ENCODE data around the gene CIAO1.
"Not testable (repeated sequence)": the region's sequence is repeated elsewhere in the genome, so short reads cannot be mapped to it uniquely, and the experiment has no call there.

Gene CIAO1

GRCh38 chr2:96250188-96250587, 15.8 kb upstream of the CIAO1 start:
- no peak for DNase-seq (ENCODE audit: low read depth in 2 of 2)

- DNase-seq (ENCODE audit: low read depth in 2 of 2), result no peak
These were observed 14.2 kb upstream of the CIAO1 start for GRCh38 chr2:96251721-96252292.

- no peak for DNase-seq (ENCODE audit: low read depth in 2 of 2)
These were observed 13.5 kb upstream of the CIAO1 start for GRCh38 chr2:96252526-96252925.

DNA sequence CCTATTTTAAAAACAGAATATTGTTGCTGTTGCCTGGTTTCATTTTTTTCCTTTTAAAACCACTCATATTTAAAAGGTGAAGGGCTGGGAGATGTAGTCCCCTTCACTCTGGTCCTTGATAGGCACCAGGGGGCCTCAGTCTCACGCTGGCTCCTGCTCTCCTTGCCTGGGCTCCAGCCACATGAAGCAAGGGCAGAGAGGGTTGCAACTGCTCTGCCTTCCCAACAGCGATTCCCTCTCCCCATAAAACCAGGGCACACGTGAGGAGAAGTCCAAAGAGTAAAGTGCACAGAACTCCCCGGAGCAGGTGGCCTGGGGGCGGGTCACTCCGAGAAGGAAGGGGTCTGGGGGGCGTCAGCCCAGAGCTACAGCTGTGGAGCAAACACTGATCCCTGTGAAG, 13.0 kb upstream of the CIAO1 start:
- DNase-seq (ENCODE audit: low read depth in 2 of 2), result no peak

DNA sequence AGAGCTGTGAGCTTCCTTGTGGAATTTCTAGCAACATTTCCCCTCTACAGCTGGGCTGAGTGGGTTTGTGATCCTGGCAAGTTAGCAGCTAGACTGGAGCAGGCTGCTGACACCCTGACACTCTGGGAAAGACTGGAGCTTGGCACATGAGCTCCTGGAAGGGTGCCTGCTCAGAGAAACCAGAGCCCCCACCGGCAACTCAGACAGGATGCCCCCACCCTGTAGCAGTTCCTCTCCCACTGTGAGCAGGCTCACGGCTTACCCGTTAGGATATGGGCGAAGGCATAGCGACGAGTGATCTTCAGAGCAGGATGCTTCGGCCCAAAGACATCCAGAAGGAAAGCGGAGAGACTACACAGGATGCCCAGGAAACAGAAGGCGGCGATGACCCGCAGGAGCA, 11.5 kb upstream of the CIAO1 start:
- DNase-seq (ENCODE audit: low read depth in 2 of 2), result no peak

DNA sequence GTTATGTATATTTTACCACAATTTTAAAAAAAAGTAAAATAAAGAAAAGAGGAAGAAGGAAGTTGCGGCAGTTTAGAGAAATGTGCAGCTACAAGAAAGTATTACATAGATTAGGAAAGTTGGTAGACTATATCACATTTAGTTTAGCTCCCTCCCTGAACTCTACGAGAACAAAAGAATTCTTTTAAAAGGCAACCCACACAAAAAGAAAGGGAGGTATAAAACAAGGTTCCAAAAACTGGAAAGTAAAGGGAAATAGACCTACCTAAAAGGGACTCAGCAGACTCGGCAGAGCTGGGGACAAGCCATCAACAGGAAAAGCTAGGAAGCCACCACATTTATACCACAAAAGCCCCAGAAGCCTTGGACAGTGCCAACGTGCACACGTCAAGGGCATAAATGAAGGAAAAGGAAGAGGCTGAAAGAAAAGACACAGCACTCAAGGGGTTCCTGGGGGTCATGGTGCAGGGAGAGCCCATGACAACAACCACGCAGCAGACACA, 9.4 kb upstream of the CIAO1 start:
- no peak for DNase-seq (ENCODE audit: low read depth in 2 of 2)

DNA sequence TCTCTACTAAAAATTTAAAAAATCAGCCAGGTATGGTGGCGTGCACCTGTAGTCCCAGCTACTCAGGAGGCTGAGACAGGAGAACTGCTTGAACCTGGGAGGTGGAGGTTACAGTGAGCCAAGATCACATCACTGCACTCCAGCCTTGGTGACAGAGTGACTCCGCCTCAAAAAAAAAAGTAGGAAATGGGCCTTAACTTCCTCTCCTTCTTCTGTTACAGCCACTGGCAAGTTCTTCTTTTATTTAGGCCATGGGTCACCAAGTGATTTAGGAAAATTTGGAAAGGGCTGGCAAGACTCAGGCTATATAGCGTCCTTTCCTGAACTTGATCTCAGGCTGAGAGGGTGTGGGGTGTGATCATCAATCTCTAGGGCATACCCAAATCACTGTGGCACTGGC, 8.3 kb upstream of the CIAO1 start:
- DNase-seq (ENCODE audit: low read depth in 2 of 2), result not testable (repeated sequence)

DNA sequence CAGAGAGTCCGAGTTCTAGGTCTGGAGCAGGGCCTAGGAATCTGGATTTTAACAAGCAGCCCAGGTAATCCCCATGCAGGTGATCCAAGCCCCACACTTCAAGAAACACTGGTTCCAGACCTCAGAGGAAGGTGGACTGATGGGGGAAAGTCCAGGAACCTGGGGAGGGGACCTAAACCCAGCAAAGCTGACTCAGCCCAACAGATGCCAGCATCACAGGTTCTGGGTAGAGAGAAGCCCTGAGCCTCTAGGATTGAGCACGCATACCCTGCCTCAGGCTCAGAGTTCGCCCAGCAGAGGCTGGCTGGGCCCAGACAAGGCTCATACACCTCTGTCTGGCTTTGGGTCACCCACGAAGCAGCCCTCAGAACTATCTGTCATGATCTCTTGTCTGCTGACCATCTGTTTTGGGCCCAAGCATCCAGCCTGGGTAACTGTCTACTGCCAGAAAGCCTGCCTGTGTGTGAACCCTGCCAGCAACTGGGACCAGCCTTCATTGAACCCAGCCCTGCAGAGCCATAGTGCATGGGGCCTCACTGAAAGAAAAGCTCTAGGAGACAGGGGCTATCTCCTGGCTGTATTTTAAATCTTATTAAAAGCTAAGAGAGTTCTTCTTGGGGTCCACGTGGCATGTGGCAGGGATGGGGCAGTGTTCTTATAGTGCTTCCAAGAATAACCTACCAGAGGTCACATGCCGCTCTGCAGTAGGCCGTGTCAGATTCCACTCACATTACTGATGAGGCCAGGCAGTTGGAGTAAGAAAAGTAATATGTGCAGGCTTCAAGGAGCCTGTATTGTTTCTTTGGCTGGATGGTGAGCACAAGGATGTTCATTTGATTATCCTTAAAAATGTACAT, 7.6 kb upstream of the CIAO1 start:
- DNase-seq (ENCODE audit: low read depth in 2 of 2), result no peak

GRCh38 chr2:96259497-96259921, 6.5 kb upstream of the CIAO1 start:
- no peak for DNase-seq (ENCODE audit: low read depth in 2 of 2)

DNA sequence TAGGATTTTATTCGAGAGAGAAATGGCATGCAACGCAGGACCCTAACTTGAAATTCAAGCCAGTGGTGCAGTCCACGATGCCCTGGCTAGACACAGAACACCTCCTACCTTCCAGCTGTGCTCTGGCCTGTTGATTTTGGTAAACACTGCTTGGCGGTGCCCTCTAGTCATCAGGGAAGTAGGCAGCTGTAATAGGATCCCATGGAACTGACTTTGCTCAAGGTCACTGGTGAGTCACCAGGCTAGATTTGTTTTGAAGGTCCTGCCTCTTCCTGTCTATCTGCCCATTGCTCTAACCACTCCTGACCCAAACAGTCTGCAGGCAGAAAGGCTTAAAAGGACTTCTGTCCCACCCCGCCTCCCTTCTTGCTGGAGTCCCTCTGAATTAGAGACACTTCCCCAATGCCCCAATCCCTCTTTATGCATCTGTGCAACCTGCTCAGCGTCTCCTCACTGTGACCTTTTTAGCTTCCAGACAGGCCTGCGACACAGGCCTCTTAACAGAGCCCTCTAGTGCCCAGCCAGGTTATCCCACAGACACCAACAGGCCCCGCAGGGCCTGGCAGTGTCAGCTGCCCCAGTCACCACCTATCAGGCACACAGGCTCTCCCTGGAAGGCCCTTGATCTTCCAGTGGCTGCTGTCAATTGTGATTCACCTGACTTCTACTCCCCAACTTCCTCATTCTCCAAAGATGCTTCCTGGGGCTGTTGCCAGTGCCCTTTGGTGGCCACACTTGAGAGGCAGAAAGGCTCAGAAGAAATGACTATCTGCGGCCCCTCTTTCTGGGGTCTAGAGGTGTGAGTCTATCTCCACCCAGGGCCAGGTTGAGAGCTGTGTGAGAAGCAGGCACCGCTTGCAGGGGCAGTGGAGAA, 5.4 kb upstream of the CIAO1 start:
- no peak for DNase-seq (ENCODE audit: low read depth in 2 of 2)

- no peak for DNase-seq (ENCODE audit: low read depth in 2 of 2)
These were observed 4.6 kb upstream of the CIAO1 start for GRCh38 chr2:96261328-96262003.

GRCh38 chr2:96262306-96262705, 3.7 kb upstream of the CIAO1 start:
- no peak for DNase-seq (ENCODE audit: low read depth in 2 of 2)

DNA sequence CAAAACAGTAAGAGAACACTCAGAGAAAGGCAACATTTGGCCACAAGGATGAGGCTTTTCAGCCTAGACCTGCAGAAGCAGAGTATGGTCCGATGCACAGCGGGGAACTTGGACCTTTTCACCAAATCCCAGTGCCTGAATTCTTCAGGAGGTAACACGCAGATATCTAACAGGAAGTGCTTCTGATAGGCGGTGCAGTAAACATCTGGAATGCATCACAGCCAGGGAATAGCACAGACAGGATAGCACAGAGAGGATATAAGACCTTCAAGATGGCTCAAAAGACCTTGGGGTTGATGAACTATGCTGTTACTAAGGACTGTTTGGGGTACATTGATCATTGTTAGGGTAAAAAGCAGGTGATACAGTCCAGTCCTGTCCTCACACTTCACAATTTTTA, 1.9 kb upstream of the CIAO1 start:
- DNase-seq (ENCODE audit: low read depth in 2 of 2), result no peak

GRCh38 chr2:96264656-96265348, 1.2 kb upstream of the CIAO1 start:
- DNase-seq (ENCODE audit: low read depth in 2 of 2), result no peak

DNA sequence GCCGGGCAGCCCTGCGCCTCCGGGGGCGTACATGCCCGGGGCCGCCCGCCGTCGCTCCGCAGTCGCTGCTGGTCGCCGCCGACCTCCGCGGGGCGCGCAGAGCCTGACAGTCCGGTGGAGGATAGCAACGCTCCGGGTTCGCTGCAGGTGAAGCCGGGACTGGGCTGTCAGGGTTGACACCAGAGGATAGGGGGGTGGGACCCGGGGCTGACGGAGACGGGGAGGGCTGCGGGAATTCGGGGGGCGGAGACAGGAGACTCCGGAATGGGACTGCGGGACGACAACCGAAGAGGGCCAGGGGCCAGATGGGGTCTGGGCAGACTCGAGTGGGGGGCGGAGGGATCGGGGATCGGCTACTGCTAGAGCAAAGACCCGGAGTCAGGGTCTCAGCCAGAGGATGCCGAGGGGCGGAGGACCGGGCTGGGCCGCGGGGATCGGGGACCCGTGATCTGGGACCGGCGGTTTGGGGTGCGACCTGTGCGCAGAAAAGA, 631 bp upstream of the CIAO1 start:
- DNase-seq (ENCODE audit: low read depth in 2 of 2), result no peak

DNA sequence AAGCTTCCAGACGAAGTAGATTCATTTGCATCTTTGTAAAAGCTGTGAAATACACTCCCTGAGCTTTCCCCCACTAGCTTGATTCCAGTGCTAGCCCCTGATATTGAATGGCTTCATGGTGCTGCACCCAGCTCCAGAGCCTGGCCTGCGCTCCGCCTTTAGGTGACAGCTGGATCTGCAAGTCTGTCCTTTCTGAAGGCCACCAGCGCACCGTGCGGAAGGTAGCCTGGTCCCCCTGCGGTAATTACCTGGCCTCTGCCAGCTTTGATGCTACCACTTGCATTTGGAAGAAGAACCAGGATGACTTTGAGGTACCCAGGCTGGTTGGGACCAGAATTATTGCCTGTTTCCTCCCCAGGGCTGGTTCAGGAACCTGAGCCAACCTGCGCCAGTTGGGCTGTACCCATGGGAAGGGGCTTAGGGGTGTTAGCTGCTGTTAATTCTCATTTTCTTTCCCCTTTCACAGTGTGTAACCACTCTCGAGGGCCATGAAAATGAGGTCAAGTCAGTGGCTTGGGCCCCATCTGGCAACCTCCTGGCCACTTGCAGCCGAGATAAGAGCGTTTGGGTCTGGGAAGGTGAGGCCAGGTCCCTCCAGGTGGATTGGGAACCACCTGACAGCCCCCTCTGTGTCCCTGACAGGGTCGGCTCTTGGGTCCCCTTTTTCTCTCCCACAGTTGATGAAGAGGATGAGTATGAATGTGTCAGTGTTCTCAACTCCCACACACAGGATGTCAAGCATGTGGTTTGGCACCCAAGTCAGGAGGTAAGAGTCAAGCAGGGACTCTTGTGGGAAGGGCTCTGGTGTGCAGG, 1.3 kb downstream of the CIAO1 start:
- no peak for DNase-seq (ENCODE audit: low read depth in 2 of 2)

DNA sequence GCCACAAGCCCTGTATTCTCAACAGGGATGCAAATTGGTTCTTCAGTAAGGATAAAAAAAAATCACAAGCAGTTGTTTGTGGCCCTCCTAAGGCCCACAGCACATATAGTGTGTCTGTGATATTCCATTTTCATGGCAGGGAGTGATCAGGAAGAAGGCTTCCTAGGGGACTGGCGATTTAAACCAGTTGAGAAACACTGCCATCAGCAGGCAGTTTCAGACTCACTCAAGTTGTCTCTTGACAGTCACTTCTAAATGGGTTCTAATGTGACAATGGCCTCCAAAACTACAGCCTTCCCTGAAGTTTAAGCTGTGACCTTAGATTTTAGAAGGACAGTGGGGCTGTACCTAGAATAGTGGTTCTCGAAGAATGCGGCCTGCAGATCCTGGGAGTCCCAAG, 6.0 kb downstream of the CIAO1 start:
- DNase-seq (ENCODE audit: low read depth in 2 of 2), result no peak

GRCh38 chr2:96273763-96274162, 7.7 kb downstream of the CIAO1 start:
- DNase-seq (ENCODE audit: low read depth in 2 of 2), result no peak

GRCh38 chr2:96274355-96275056, 8.5 kb downstream of the CIAO1 start:
- no peak for DNase-seq (ENCODE audit: low read depth in 2 of 2)
